ENCODE results near the gene WDR90.

WDR90 gene

DNA sequence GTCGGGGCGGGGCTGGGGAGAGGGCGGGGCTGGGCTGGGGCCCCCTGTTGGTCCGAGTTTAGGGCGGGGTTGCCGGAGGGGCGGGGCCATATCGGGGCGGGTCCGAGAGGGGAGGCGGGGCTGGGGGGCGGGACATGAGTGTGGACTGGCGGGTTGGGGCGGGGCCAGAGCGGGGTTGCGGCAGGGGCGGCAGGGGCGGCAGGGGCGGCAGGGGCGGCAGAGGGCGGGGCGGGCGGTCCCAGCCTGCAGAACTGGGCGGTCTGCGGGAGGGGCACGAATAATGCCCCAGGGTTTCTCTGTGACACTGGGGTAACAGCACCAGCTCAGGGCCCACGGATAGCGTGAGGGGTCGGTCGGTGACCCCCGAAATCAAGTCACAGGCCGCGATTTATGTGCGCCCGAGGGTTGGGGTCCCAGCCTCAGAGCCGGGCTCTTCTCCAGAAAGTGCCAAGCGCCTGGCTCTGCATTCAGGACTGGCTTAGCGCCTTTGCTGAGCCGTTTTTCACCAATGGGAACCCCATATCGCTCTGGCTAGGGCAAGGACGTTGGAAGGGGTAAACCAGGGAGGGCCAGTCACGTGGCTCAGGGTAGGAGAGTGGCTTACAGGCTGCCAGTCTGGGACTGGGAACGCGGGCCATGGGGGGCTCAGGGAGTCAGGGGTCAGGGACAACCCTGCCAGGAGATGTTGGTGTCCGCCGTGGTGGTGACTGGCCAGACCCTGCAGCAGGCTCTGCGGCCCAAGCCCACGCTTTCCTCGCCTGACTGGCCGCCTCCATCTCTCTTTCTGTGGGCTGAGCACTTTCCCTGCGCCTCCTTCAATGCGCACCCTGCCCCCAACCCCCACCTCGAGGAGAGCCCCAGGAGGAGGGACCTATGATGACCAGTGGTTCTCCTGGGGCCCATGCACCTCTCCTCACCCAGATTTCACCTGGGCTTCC, 11.8 kb upstream of the WDR90 start:
- peak; percentile 63 to 78 for DNase-seq (ENCODE audit: low read depth in 2 of 2, low spot score in 1 of 2)

DNA sequence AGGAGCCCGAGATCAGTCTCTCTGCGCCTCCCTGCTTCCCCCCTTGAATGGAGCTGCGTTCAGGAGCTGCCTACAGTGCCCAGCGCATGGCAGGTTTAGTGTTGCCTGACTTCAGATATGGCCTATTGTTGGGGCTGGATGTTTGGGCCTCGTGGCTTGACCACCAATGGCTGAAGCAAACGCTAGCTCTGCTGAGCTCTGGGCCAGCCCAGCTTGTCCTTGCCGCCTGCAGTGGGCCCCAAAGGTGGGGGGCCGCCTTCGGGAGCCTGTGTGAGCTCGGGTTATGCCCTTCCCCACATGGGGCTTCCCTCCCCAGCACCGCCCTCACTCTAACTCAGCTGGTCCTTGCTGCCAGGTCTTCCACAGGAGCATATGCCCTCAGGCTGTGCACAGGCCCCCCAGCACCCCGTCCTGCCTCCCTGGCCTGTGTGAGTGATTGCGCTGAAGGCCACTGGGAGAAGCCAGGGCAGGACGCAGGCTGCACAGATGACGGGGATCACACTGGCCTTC, 11.1 kb upstream of the WDR90 start:
- no peak for DNase-seq (ENCODE audit: low read depth in 2 of 2, low spot score in 1 of 2)

DNA sequence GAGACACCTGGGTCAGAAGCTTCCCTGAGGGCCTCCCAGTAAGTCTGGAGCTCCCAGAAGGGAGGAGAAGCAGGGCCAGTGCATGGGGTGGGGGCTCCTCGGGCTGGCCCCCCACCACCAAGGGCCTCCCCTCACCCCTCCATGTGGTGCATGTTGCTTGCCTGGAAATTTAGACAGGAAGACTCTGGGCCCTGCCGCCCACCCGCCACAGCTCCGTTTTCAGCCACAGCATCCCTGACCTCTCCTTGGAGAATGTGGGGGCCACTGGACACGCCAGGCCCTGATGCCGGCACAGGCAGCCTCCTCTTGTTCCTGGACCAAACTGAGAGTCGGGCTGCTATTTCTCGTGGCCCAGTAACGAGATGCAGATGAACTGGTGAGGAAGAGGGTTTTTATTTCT, 10.3 kb upstream of the WDR90 start:
- DNase-seq (ENCODE audit: low read depth in 2 of 2, low spot score in 1 of 2) = no peak

DNA sequence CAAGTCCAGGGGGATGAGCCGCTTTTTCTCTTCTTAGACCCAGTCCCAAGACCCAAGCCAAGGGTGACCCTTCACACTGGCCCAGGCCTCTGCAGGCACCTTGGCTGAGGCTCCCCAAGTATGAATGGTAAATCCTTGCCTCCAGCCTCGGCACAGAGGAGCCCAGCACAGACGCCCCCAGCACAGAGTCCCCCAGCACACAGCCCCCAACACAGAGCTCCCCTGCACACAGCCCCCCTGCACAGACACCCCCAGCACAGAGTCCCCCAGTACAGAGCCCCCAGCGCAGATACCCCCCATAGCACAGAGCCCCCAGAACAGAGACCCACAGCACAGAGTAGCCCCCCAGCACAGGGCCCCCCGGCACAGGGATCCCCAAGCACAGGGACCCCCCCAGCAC, 8.6 kb upstream of the WDR90 start:
- DNase-seq (ENCODE audit: low read depth in 2 of 2, low spot score in 1 of 2) = no peak

DNA sequence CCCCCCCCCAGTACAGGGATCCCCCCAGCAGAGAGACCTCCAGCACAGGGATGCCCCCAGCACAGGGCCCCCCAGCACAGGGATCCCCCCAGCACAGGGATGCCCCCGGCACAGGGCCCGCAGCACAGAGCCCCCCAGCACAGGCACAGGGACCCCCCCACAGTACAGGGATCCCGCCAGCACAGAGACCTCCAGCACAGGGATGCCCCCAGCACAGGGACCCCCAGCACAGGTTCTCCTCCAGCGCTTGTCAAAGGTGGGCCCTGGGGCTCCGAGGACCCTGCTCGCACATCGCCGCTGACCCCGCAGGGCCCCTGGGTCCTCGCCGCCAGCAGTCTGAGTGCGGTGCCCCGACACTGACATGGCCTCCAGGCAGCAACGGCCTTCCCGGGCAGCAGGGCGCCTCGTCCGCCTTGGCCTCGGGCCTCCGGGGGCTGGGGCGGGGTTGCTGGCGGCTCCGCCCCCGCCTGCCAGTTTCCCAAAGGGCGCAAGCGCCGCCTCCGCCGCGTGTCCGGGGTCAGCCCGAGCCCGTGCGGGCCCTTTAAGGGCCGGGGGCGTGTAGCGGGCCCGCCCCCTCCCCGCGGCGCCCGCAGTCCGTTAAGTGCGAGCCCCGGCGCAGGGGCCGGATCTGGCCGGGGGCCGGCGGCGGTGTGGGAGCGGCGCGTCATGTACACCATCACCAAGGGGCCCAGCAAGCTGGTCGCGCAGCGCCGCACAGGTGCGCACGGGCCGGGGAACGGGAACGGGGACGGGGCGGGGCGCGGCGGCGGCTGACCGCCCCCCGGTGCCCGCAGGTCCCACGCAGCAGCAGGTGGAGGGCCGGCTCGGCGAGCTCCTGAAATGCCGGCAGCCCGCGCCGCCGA, 7.6 kb upstream of the WDR90 start, which contains the start of gene MCRIP2:
MCRIP2 (plus strand) TSS at position 503 of the 863 bp plus-strand sequence; CDS start at position 667, 164 bp downstream.
- DNase-seq (ENCODE audit: low read depth in 2 of 2, low spot score in 1 of 2) = peak in 1 of 2 donors; percentile 42

DNA sequence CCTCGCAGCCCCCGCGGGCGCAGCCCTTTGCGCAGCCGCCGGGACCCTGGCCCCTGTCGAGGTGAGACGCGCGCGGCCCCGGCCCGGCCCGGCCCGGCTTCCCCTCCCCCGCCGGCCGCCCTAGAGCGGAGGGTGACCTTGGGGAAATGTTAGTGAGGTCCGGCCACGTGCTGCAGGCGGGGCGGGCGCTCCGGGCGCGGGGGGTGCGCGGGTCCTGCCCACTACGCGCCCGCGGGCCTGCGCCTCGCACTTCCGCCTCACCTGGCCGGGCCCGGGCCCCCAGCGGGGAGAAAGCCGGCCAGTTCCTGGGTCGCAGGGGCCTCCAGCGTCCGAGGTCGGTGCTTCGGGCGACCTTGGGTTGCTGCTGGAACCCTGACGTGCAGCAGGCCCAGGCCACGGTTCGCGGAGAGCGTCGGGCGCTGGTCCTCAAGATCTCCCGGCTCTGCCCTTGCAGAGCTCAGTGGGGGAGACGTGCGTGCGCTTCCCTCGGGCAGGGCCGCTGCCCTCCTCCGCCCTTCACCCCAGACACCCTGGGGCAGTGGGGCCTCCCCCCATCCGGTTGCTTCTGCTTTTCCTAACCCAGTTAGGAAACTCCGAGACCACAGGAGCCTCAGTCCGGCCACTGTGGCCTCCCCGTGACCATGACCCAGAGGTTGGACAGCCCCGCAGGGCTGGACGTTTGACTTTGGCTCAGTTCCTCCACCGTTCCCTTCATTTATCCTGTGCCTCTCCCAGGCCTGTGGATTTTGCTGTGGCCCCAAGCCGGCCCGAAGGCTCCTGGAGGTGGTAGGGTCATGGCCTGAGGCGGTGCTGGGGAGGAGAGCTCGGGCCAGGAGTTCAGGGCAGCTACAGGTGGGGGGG, 6.7 kb upstream of the WDR90 start:
- no peak for DNase-seq (ENCODE audit: low read depth in 2 of 2, low spot score in 1 of 2)

DNA sequence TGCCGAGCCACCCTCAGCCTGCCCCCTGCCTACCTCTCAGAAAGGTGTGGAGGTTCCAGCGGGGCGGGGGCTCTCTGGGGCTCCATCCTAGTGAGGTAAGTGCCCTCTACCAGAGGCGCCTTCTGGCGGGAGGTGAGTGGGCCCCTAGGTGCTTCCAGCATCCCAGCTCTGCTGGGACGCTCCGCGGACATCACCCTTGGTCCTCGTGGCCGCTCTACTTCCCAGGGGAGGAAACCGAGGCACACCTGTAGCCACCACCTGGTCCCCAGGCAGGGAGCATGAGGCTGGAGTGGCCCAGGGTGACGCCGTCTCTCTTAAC, 6.2 kb upstream of the WDR90 start:
- DNase-seq (ENCODE audit: low read depth in 2 of 2, low spot score in 1 of 2) = no peak

DNA sequence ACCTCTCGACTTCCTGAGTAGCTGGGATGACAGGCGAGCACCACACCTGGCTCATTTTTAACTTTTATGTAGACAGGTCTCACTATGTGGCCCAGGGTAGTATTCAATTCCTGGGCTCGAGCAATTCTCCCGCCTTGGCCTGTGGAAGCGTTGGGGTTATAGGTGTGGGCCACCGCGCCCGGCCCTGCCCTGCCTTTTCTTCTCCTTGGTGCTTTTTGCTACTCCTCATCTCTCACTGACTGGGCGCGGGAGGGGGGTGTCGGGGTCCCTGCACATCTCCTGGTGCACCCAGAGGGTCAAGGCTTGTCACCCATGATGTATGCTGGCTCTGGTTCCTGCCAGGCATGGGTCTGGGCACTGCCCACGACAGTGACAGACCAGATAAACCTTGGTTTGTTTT, 4.6 kb upstream of the WDR90 start:
- DNase-seq (ENCODE audit: low read depth in 2 of 2, low spot score in 1 of 2) = no peak

DNA sequence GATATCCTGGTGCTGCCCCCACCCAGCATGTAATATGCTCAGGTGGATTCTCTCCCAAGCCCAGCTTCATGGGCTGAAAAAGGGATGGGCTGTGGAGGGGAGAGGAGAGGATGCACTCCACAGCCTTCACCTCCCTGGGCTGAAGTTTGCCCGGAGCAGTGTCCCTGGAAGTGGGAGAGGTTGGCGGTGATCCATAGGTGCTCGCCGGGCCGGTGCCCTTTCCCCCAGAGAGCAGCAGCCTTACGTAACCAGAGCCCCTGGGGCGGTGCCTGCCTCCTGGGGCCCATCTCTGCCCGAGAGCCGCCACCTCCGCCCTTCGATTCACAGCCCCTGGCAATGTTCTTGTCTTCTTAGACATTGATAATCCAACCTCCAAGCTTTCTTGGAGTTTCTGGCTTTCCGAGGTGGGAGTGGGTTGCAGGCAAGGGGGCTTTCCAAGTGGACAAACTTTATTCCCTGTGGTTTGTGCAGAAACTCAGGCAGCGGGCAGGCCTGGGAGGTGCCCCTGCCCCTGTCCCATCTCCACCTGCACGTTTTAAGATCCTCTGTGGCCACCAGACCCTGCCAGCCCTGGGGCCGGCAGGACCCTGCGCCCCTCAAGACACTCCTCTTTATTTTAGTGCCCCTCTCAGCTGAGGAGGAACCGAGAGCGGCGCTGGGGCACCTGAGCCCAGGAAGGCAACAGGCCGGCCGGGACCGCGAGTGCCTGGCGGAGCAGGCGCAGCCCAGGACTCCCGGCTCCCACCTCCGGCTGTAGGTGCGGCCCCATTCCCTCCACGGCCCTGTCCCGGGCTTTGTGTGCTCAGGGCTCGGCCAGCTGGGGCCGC, 3.1 kb upstream of the WDR90 start:
- DNase-seq (ENCODE audit: low read depth in 2 of 2, low spot score in 1 of 2) = no peak

DNA sequence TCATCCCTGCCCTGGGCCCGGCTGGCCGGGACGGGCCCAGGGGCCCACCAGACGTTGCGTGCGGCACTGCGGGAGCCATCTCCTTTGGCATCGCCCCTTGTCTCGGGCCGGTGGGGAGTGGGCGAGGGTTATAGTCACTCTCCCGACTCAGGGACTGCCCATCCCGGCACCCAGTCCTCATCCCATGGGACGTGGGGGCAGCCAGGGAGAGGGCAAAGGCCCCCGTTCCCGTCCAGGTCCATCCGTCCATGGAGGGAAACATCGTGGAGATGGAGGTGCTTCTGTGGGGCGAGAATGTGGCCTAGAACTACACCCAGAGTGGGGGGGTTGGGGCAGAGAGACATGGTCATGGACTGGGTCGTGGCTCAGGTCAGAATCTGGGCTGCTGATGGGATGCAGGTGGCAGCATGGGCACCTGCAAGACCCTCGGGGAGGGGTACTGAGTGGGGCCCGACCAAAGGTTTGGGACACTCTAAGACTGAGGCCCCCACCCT, 2.4 kb upstream of the WDR90 start:
- DNase-seq (ENCODE audit: low read depth in 2 of 2, low spot score in 1 of 2) = no peak

DNA sequence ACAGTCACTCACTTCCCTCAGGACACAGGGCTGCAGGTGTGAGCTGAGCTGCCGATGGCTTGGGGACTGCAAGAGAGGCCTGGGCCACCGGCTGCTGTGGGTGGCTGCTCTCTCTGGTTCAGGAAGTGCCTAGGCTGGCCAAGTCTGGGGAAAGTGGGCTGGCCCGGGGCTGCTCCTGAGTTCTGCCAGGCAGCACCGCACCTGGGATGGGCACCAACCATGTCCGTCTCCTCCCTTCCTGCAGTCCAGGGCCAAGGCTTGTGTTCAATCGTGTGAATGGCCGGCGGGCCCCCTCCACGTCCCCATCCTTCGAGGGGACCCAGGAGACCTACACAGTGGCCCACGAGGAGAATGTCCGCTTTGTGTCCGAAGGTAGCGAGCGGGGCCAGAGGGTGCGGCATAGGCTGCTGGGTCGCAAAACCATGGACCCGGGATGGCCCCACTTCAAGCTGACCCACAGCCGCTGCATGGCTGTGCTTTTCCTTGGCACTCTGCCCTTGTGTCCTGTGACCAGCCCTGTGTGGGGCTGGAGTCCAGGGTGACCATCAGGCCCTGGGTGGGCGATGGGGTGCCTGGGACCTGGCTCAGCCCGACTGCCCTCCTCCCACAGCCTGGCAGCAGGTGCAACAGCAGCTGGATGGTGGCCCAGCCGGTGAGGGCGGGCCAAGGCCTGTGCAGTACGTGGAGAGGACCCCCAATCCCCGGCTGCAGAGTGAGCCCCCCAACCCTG, 1.8 kb upstream of the WDR90 start:
- no peak for DNase-seq (ENCODE audit: low read depth in 2 of 2, low spot score in 1 of 2)

DNA sequence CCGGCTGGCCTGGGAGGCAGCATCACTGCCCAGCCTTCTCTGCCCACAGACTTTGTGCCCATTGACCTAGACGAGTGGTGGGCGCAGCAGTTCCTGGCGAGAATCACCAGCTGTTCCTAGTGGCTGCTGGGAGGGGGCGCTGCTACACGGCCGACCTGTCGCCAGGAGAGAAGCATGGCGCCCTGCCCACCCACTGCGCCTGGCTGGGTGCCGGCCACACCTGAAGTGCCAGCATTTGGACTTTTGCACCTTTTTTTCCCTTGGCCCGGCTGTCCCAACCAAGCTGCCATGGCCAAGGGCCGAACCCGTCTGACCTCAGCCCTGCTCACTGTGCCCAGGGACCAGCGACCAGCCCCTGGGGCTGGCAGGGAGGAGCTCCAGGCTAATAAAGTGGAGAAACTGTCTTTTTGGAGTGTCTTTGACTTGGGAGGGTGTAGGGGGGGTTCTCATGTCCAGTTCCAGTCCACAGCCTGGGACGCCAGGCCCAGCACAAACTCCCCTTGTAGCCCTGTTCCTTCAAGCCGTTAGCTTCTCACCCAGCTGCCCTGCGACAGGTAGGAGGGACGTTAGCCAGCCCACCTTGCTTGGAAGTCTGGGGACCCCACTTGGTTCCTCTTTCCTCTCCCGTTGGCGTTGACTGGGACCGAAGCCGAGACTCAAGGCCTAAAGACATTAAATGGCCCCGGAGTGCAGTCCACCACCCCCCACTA, 939 bp upstream of the WDR90 start:
- no peak for DNase-seq (ENCODE audit: low read depth in 2 of 2, low spot score in 1 of 2)

DNA sequence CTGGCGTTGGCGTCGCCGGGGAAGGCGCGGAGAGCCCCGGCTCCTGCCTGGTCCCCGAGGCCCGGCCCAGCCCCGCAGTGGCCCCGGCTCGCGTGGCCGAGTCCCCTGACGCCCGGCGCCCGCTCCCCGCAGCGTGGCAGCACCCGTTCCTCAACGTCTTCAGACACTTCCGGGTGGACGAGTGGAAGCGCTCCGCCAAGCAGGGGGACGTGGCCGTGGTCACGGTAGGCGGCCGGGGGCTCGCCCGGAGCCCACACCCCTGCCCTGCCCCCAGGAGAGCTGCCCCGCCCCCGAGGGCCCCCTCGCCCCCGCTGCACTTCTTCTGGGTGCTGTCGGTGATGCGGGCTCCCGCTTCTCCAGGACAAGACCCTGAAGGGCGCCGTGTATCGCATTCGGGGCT, 466 bp downstream of the WDR90 start:
- no peak for DNase-seq (ENCODE audit: low read depth in 2 of 2, low spot score in 1 of 2)

DNA sequence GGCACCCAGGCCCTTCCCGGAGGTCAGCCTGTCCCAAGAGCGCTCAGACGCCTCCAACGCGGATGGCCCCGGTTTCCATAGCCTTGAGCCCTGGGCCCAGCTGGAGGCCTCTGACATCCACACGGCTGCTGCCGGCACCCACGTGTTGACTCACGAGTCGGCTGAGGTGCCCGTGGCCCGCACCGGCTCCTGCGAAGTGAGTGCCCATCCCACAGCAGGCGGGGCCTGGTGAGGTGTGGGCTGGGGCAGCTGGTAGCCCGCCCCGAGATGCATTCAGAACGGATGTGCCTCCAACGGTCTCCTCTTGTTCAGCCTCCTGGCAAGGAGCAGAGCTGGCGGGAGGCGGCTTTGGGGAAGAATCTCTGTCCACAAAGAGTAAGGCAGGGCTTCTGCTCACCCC, 2.7 kb downstream of the WDR90 start:
- no peak for DNase-seq (ENCODE audit: low read depth in 2 of 2, low spot score in 1 of 2)

DNA sequence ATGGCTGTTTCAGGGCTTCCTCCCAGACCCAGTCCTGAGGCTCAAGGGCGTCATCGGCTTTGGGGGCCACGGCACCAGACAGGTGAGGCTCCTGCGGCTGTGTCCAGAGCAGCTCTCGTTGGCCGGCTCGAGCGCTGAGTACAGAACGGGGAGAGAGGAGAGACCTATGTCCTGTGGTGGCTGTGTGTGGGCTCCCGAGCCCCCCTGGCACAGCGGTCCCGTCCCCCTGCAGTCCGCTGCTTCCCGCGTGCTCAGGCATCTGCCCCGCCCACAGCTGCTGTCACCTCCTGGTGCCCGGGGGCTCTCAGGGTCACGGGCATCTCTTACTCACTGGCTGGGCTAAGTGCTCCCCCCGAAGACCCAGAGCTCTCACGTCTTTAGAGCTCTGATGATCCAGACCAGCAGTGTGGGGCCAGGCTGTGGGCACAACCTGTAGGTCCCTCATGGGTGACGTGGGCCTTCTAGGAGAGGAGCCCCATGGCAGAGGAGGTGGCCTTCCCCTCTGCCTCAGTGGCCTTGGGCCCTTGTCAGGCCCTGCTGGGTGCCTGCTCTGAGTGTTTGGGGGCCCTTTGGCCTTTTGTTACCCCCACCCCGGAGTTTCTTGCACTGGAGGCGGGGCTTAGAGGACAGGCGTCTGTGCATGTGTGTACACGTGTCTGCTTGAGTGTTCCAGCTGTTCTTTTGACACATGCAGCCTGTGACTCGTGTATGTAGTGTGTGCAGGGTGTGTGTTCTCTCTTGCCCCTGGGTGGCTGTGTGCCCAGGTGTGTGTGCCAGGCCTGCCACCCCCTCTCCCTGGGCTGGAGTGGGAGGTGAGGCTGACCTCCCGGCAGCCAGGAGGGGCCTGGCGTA, 3.5 kb downstream of the WDR90 start:
- no peak for DNase-seq (ENCODE audit: low read depth in 2 of 2, low spot score in 1 of 2)

DNA sequence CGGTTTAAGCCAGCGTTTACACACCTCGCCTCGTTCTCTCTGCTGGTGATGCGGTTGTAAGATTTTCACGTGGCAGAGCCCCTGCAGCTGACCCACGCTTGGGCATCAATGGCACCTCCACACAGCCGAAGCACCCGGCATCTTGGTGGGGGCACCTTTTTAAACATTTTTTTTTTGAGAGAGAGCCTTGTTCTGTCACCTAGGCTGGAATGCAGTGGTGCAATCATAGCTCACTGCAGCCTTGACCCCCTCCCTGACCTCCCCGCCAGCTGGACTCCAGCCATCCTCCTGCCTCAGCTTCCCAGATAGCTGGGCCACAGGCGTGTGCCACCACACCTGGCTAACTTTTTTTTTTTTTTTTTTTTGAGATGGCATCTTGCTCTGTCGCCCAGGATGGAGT, 4.9 kb downstream of the WDR90 start:
- DNase-seq (ENCODE audit: low read depth in 2 of 2, low spot score in 1 of 2) = no peak

DNA sequence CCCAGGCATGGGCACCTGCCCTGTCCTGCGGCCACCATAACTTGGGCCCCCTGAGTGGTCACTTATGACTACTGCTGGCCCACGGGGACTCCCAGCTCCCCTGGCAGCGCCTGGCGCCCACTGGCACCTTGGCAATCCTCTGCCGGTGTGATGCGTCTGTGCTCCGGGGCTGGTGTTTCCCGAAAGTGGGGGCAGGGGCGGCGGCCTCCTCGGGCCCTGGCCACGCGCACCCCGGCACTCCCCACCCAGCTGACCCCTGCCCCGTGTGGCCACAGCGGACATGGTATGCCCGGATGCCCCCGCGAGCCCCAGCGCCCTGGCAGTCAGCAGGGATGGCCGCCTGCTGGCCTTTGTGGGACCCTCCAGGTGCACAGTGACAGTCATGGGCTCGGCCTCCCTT, 8.3 kb downstream of the WDR90 start:
- no peak for DNase-seq (ENCODE audit: low read depth in 2 of 2, low spot score in 1 of 2)
